Cardiac muscle cell (in vitro differentiated cells and primary cell): ENCODE measurements around the gene C9. TPM values are rescaled to one million over a fixed set of nuclear protein-coding genes. Genes with fewer than 3 reads are reported as not detected.

Experiments used
- DNase-seq, 2 donors: peaks; one replicate each; pipeline versions ENCODE4 v3.0.0 to v3.0.0-alpha.2; 2010 to 2017; ENCODE audit warnings: low read depth in 1 of 2, low spot score in 1 of 2
- H3K27ac ChIP-seq: fragments of 200-600 bp; sonication (generic); 2 replicates; pipeline ENCODE4 v1.5.1; 2016
- H3K27me3 ChIP-seq: fragments of 200-600 bp; sonication (generic); 2 replicates; pipeline ENCODE4 v1.6.0; 2016; ENCODE audit warnings: control low read depth
- H3K36me3 ChIP-seq: fragments of 200-600 bp; sonication (generic); 2 replicates; pipeline ENCODE4 v1.5.1; 2016; ENCODE audit warnings: control low read depth
- H3K4me1 ChIP-seq: fragments of 200-600 bp; sonication (generic); 2 replicates; pipeline ENCODE4 v1.8.1; 2017; ENCODE audit warnings: low read depth, mild to moderate bottlenecking, mixed run types
- H3K4me3 ChIP-seq: fragments of 200-600 bp; sonication (generic); 2 replicates; pipeline ENCODE4 v1.5.1; 2016; ENCODE audit warnings: mild to moderate bottlenecking
- H3K9me3 ChIP-seq: fragments of 200-600 bp; sonication (generic); 2 replicates; pipeline ENCODE4 v1.5.1; 2017; ENCODE audit warnings: low read depth, mild to moderate bottlenecking, control low read depth
- CTCF ChIP-seq: IDR thresholded peaks from 2 replicates; pipeline ENCODE4 v1.5.1; 2012; ENCODE audit warnings: low read depth, mild to moderate bottlenecking, low read length
- polyA plus RNA-seq: library from polyadenylated mRNA; unstranded; fragments of >200 nt; fragmentation: Nextera tagmentation; extraction: Ambion mirVana; gene quantifications from 2 replicates; pipeline ENCODE4 v1.2.1, GENCODE V29; 2016
- total RNA-seq: library from RNA; depleted of rRNA; stranded (reverse); fragments of >200 nt; gene quantifications from 2 replicates; pipeline ENCODE4 v1.2.3, GENCODE V29; 2016

C9 gene
- total and polyA plus RNA-seq, 2 experiments from 2014 or later, result not detected

DNA sequence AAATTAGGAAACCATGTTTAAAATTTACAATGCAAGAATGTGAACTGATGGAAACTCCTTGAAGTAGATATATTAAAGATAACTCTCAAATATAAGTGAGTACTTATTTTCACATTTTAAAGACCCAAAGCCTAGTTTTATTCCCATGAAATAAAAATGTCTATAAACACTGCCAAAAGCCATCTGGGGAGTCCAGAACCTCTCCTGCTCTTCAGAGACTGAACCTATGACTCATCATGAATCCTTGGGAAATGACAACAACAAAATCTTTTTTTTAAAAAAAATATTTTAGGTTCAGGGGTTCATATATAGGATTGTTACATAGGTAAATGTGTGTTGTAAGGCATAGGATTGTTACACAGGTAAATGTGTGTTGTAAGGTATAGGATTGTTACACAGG, 111.1 kb downstream of the C9 start:
- Histone ChIP-seq H3K4me1 (no peaks in the 10 kb centered on the region), H3K4me3 (no peak overlapping the region), H3K9me3 (no peaks in the 10 kb centered on the region), H3K27me3 (no peaks in the 10 kb centered on the region), H3K36me3 (no peaks in the 10 kb centered on the region), H3K27ac (no peak overlapping the region)
- peak in 1 of 2 donors; percentile 13 for DNase-seq
- TF ChIP-seq CTCF, result no peak

GRCh38 chr5:39249564-39250274, 114.6 kb downstream of the C9 start:
- Histone ChIP-seq H3K4me3 (no peak overlapping the region), H3K27me3 (no peaks in the 10 kb centered on the region), H3K27ac (no peak overlapping the region), H3K4me1 (no peaks in the 10 kb centered on the region), H3K9me3 (no peaks in the 10 kb centered on the region), H3K36me3 (no peaks in the 10 kb centered on the region)
- no peak for DNase-seq
- no peak for TF ChIP-seq CTCF

DNA sequence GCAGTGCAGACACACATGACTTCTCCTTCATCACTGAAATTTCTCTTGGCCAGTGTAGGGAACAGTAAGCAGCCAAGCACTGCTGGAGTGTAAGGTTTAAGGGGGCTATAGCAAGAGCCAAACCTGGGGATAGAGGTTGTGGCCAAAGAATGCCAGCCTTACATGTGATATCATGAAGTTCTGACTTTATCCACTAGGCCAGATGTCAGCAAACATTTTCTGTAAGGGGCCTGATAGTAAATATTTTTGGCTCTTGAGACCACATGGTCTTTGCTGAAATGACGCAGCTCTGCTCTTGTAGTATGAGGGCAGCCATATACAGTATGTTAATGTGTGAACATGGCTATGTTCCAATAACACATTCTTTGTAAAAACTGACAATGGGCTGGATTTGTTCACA, 115.2 kb downstream of the C9 start:
- no peaks in the 10 kb centered on the region for H3K36me3 ChIP-seq
- H3K4me1 ChIP-seq, result no peaks in the 10 kb centered on the region
- H3K4me3 ChIP-seq, result no peak overlapping the region
- no peaks in the 10 kb centered on the region for H3K27me3 ChIP-seq
- H3K27ac ChIP-seq, result no peak overlapping the region
- DNase-seq, result no peak
- H3K9me3 ChIP-seq, result no peaks in the 10 kb centered on the region
- no peak for TF ChIP-seq CTCF

- no peaks in the 10 kb centered on the region for H3K36me3 ChIP-seq
- no peak overlapping the region for H3K27ac ChIP-seq
- no peak for TF ChIP-seq CTCF
- no peaks in the 10 kb centered on the region for H3K4me1 ChIP-seq
- DNase-seq, result no peak
- no peaks in the 10 kb centered on the region for H3K27me3 ChIP-seq
- H3K4me3 ChIP-seq, result no peak overlapping the region
- no peaks in the 10 kb centered on the region for H3K9me3 ChIP-seq
Observed at GRCh38 chr5:39240750-39241149, 123.5 kb downstream of the C9 start.

DNA sequence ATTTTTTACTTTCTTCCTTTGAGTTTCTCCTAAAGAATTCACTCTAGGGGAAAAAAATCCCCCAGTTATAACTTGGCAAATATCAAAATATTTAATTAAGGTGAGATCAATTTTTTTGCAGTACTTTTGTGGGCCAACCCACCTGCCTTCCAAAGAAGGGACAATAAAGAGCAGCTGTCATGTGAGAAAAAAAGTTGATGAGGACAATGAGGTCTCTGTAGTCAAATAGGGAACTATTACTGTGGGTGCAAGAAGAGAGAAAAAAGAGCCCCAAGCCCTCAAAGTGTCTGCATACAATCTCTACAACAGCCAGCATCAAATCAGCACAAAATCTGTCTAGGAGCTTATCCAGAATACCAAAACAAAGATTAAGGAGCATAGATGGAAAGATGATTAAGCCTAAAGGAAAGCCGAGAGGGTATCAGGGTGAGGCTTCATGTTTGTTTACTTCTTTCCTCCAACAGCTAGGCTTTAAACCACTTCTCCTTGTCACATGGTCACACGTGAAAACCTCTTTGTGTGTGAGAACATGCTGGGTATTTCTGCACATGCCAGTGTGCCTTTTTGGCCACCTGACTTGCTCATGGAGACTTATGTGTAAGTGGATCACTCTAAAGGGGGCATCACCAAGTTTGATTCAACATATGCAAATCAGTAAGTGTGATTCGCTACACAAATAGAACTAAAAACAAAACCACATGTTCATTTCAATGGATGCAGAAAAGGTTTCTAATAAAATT, 125.8 kb downstream of the C9 start:
- Histone ChIP-seq H3K9me3 (no peaks in the 10 kb centered on the region), H3K27ac (no peak overlapping the region), H3K36me3 (no peaks in the 10 kb centered on the region), H3K27me3 (no peaks in the 10 kb centered on the region), H3K4me1 (no peaks in the 10 kb centered on the region), H3K4me3 (no peak overlapping the region)
- no peak for TF ChIP-seq CTCF
- DNase-seq, result no peak
